Stimulated activated CD8-positive, alpha-beta memory T cell treated with anti-CD3 and anti-CD28 coated beads, Interleukin-15, amount 100 ng/mL, for 1 hour (primary cell): ENCODE measurements around the gene MYT1.
"Not testable (repeated sequence)": the region's sequence is repeated elsewhere in the genome, so short reads cannot be mapped to it uniquely, and the experiment has no call there.

Experiments used
- DNase-seq: peaks from one replicate; pipeline ENCODE4 v3.0.0-alpha.2; 2020; ENCODE audit warnings: low read depth

Gene MYT1

DNA sequence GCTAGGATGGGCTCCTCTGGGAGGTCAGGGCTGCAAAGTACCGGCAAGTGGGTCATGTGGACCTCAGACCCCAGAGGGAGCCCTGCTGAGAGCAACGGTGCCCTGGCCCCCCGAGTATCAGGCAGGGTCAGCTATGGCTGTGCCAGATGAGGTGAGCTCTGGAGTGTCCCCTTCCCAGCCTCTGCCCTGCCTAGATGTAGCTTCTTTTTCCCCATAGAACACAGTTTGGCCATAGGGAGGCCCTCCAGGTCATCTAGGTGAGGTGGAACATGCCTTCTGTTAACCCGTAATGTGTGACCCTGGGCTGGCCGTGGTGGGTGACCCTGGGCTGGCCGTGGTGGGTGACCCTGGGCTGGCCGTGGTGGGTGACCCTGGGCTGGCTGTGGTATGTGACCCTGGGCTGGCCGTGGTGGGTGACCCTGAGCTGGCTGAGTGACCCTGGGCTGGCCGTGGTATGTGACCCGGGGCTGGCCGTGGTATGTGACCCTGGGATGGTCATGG, 70.1 kb downstream of the MYT1 start:
- DNase-seq, result no peak

DNA sequence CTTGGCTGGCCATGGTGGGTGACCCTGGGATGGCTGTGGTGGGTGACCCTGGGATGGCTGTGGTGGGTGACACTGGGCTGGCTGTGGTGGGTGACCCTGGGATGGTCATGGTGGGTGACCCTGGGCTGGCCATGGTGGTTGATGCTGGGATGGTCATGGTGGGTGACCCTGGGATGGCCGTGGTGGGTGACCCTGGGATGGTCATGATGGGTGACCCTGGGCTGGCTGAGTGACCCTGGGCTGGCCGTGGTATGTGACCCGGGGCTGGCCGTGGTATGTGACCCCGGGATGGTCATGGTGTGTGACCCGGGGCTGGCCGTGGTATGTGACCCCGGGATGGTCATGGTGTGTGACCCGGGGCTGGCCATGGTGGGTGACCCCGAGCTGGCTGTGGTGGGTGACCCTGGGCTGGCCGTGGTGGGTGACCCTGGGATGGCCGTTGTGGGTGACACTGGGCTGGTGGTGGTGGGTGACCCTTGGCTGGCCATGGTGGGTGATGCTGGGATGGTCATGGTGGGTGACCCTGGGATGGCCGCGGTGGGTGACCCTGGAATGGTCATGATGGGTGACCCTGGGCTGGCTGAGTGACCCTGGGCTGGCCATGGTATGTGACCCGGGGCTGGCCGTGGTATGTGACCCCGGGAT, 70.8 kb downstream of the MYT1 start:
- not testable (repeated sequence) for DNase-seq

DNA sequence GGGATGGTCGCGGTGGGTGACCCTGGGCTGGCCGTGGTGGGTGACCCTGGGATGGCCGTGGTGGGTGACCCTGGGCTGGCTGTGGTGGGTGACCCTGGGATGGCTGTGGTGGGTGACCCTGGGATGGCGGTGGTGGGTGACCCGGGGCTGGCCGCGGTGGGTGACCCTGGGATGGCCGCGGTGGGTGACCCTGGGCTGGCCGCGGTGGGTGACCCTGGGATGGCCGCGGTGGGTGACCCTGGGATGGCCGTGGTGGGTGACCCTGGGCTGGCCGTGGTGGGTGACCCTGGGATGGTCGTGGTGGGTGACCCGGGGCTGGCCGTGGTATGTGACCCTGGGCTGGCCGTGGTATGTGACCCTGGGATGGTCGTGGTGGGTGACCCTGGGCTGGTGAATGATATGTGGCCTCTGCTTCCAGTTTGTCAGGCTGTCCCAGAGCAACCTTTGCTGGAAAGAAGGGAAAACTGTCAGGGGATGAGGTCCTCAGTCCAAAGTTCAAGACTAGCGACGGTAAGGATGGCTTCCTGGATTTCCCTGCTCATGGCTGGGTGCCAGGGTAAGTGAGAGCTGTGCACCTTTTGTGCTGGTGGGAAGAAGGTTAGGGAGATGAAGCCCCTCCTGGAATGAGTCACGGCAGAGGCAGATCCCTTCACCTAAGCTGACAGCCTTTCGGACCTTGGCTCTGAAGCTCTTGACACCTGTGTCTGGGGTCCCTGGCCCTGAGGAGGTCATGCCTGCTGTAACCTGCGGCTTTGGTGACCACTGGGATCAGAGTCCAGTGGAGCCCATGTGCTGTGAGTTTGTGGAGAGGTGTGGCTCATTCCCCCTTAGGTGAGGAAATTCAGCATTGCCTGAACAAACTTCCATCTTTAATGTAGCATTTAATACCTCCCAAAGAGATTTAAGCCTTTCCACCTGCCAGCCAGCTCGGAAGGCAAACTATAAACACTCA, 72.2 kb downstream of the MYT1 start:
- no peak for DNase-seq

DNA sequence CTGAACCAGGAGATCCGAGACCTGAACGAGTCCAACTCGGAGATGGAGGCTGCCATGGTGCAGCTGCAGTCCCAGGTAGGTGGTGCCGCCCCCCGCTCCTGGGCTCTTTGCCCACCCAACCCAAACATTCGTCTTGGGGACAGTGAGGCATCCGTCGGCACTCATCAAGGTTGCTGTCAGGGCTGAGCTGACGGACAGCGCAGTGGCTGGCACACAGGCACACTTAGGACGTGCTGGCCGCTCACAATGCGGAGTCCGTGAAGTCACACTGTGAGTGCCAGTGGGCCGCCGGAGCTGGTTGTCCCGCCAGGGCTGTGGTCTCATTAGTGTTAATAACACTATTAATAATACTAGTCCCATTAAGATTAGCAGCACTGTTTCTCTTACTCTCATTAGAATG, 73.1 kb downstream of the MYT1 start:
- DNase-seq, result no peak

DNA sequence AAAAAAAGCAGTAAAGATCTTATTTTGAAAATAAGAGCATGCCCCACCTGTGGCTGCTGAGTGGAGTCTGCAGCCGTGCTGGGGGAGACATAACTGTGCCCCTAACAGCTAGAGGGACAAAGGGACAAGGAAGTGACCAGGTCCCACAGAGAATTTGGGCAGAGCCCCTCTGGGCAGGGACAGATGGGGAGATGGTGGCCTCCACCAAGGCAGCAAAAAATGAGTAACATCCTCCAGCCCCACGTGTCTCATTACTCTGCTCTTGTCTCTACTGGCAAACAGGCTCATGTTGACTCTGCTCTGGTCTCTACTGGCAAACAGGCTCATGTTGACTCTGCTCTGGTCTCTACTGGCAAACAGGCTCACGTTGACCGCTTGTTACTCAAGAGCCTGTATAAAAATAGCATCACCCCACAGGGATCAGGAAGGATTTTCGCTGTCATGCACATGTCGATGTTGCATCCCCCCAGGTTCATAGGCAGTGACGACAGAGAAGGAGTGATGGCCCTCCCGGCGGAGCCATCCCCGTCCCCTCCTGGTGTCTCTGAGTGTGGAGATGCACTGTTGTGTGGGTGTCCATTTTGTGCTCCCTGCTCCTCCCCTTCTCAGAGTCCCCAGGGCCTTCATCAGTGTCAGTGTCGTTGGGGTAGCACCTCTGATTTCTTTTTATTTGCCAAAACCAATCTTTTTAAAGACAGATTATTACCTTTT, 74.0 kb downstream of the MYT1 start:
- DNase-seq, result no peak

DNA sequence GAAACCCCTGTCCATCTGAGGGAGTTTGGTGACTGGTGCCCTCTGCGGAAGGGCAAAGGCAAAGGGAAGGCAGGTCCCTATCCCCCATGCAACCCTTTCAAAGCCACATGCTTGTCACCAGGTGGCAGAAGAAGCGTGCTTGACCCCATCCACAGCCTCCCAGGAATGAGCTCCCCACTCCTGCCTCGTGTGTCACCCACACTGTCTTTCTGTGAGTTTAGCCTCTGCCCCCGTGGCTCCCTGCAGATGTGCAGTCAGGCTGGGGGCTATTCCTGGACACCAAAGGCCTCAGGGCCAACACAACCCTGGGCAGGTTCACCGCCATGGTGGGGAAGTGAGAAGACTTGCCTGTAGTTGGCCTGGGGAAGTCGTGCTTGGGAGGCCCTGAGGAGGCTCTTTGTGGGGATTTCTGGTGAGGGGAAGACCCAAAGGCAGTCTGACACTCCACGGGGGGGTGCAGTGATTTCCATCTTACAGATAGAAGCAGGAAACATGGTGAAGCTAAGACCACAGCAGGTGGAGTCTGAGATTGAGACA, 74.7 kb downstream of the MYT1 start:
- DNase-seq, result no peak

DNA sequence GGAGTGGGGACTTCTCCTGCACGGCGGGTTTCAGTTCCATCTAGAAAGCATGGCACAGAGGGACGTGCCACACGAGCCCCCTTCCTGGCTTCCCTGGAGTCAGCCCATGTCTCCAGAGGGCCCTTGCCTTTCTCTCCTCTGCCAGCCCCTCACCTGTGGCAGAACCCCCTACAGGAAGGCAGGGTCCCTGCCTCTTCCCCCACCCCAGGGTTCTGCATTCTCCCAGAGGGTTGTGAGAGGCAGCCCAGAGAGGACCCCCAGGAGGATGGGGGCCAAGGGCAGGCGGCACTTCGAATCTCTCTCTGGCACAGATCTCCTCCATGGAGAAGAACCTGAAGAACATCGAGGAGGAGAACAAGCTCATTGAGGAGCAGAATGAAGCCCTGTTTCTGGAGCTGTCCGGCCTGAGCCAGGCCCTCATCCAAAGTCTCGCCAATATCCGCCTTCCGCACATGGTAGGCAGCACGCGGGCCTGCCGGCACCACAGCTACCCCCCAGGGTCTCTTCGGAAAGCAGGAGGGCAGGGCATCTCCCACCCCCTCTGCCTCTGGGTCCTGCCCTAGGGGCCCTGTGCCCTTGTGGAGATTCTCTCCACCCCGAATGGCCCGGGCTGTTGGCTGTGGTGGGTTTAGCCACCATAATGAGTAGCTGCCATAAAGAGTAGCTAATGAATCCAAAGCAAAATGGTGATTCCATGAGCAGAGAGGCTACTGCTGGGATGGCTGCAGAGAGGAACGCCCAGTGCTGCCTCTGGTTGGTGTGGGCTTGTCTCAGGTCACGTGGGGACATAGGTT, 75.4 kb downstream of the MYT1 start:
- DNase-seq, result no peak

DNA sequence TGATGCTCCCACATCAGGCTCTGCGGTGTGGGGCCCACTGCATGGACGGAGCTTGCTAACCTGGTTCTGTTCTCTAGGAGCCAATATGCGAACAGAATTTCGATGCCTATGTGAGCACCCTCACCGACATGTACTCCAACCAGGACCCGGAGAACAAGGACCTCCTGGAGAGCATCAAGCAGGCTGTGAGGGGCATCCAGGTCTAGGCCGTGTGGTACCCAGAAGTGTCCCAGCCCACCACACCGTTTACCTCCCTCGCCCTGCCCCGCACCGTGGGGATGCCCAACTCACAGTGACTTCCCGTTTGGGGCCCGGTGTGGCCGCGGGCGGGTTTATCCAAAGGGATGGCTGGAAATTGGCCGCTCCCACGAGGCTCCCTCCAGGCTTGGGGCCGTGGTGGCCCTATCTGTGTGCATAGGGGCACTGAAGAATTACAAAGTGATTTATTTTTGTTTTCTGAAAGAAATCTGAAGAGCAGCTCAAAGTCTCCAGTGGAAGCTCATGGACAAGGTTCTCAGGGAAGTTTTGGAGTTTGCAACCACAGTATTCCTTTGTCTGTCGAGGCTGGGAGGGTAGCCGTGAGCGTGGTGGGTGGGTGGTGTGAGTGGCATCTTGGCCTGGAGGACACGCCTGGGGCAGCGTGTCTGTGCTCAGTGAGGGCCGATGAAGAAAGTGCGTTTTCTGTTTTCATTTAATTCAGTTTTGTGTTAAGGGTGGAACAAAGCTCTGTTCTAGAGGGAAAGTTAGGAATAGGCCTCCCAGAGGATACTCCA, 76.2 kb downstream of the MYT1 start:
- no peak for DNase-seq

DNA sequence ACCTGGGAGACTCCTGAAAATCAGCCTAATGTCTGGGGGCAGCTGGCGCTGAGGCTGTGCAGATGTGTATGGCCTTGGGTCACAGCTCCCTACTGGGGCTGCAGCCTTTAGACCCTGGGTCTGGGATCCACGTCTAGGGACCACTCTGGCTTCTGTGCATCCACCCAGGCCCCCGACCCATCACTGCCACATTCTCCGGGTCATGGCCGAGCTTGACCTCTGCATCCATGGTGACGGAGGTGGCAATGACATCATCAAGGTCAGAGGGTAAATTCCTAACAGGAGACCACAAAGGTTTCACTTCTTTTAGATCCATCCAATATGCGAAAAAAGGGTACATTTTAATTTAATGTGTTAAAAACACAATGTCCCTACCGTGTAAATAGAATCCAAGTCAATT, 76.8 kb downstream of the MYT1 start:
- DNase-seq, result no peak

DNA sequence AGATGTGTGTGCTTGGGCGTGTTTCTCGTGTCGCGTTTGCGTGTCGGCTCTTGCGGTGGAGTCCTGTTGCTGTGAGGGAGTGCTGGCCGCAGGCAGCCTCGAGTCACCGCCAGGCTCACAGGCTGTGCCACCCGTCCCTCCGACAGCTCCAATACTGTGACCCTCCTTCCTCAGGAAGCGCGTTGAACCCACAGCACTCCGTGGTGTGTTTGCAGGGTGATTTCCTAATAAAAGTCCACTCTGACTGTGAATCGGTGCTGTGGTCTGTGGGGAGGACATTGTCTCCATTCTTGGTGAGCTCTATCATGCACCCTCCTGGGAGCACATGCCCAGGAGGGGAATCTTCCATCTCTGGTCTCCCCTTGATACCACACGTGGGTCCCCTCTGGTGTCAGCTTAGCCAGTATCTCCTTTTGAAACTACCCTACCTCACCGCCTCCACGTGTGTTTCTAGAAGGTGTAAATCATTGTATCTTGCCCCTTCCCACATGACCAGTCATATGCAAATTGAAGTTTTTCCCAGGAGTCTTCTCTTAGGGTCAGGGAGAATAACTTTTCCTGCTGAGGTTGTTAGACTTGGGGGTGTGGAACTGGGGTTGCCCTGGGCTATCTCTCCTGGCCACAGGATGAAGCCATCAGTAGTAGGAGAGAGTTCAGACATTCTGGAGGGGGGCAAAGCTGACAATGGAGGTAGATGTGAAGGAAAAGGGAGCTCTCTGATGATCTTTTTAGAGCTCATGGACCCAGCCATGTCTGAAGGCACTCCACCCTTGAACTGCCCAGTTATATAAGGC, 77.9 kb downstream of the MYT1 start:
- DNase-seq, result no peak

DNA sequence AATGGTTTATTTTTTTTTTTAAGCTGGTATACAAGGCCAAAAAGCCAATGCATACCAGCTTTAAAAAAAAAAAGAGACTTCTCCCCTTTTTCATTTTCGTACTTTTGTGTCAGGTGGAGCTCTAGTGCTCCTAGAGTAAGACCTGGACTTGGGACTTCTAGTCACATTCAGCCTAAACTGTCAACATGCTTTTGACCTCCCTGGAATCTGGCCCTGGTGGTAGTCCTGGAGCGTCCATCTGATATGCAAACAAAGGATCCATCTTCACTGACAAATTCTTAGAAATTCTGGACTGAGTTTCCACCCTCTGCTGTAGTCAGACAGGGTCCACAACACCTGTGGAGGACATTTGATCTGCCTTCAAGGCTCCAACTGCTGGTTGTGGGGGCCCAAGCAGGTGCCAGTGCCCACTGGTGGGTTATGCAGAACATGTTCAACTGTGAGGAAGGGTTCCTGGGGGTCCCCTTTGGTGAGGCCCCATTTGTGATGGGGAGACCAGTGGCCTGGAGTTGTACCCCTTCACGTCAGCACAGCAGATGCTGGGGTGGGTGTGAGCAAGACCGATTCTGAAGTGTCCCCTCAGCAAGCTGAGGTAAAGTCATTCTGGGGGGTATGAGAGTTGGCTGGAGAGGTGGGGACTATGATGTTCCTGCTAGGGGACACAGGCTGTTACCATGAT, 78.7 kb downstream of the MYT1 start:
- no peak for DNase-seq

DNA sequence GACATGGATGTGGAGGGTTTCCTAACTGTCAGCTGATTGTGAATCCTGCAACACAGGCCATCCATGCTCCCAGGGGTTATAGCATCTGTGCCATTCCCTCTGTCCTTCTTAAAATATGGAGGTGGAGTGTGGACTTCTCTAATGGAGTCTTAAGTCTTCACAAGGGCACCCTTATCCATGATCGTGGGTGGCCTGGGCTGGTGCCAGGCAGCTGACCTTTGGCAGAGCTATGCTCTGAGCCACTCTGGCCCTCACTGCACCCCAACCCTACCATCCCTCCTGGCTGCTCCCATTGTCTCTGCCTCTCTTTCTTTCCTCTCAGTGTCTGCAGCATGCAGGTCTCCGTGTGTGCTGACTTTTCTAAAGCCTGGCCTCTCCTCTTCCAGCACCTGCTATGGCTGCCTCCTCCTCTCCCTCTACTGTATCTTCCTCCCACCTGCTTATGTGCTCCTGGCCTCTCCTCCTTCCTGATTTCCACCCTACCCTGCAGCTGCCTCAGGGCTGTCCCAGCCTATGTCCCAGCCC, 80.1 kb downstream of the MYT1 start:
- no peak for DNase-seq

DNA sequence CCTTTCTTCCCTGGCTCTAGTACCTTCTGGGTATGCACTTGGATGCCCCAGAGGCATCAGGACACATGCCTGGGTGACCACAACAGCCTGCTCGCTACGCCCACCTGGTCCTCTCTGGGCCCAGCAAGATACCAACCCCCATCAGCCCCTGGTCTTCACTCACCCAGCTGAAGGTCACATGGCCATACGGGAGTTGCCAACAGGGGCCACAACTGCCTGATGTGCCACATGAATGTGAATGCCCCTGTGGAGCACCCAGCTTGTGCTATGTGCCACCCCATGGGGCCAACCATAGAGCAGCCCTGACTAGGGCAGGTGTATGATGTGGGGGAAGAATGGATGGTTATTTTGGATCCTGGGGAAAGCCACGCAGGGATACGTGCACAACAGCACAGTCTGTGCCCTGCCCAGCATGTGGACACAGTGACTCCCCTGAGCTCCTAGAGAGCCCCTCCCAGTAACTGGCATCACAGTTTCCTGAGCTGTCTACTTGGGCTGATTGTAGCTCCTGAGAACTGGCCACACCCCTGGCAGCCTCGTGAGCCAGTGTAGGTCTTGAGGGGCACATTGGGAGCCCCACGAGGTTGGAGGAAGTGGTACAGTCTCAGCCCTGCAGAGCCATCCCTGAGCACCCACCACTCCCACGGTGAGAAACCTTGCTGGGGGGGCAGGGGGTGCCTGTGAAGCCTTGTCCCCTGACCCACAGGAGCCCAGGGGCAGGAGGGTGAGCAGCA, 80.8 kb downstream of the MYT1 start:
- DNase-seq, result no peak

DNA sequence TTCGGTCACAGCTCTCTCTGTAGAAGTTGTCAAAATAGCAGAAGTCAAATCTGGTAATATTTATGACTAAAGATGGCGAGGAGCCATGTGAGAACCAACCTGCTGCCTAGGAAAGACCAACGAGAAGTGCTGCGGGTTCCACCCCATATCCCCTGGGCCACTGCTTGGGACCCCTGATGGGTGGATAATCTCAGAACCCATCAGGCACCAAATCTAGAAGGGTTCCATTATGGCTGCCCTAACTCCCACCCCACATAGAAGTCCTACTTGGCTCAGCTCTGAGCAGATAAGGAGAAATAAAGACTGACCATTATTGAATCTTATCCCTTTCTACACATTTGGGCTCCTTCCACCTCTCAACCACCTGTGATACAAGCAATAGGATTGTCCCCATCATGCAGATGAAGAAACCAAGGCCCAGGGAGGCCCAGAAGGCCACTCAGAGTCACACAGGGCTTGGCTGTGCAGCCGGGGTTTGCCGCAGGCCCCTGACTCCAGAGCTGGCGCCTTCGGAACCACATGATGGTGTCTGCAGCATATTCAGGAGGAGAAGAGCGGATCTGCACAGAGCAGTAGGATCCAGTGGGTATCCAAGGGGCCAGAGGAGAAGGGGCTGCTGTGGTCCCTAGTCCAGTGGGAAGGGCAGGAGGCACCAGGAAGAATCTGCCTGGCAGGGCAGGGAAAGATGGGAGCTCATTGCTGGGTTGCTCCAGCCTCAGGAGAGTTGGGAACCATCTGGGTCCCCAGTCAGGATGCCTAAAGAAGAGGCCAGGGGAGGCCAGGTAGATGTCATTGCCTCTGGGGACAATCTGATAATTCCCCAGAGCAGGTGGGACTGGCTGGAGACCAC, 81.7 kb downstream of the MYT1 start:
- DNase-seq, result no peak

DNA sequence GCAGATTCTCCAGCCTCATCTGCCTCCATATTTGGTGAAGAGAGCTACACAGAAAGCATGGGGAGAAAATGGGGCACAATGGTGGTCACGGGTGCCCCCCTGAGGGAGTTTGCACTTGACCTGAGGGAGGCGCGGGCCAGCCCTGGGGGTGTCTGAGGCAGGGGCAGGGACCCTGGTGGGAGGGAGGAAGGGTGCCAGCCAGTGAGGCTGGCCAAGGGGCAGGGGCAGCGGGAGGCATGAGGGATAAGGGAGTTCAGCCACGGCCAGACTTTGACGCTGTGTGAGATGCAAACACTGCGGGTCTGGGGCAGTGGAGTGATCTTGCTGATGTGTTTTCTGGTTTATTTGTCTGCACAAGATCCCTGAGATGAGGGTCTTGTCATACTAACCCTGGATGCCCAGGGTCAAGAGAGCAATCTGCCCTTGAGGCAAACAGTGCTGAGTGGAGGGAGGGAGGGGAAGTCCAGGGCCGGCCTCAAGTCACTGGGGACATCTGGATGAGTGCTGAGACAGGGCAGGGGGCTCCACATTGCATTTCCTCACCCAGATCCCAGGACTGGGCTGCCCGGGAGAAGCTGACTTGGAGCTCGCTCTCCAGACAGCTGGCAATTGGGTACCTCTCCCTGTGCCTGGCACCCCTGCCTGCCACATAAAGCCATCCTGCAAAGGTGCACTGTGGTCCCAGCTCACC, 82.5 kb downstream of the MYT1 start:
- no peak for DNase-seq

DNA sequence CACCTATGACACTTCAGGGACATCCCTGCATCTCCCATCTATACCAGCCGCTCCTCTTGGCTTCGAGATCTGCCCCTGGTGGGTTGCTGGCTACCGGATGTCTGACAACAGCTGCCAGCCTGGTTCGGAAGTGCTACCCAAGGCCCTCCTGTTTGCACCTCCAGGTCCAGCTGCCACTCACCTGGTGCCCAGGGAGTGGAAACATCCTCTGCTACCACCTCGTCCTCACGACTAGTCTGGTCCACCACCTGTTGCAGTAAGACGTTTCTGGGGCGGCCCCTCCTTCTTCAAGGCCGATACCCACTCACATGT, 83.0 kb downstream of the MYT1 start:
- no peak for DNase-seq
